Suprapubic skin (tissue), 4 donors: ENCODE results near the gene LCMT2. TPM values are rescaled to one million over a fixed set of nuclear protein-coding genes. Genes with fewer than 3 reads are reported as not detected.

Experiments used
- DNase-seq, 2 donors: peaks; one replicate each; pipeline ENCODE4 v3.0.0-alpha.2; 2019; ENCODE audit warnings: low spot score in 2 of 2
- H3K27ac ChIP-seq: fragments of 200-600 bp; sonication (generic); one replicate; pipeline ENCODE4 v1.5.1; 2019
- H3K27me3 ChIP-seq: fragments of 200-600 bp; sonication (generic); one replicate; pipeline ENCODE4 v1.5.1; 2019
- H3K36me3 ChIP-seq: fragments of 200-600 bp; sonication (generic); one replicate; pipeline ENCODE4 v1.5.1; 2019
- H3K4me1 ChIP-seq: fragments of 200-600 bp; sonication (generic); one replicate; pipeline ENCODE4 v1.5.1; 2019
- H3K4me3 ChIP-seq: fragments of 200-600 bp; sonication (generic); one replicate; pipeline ENCODE4 v1.5.1; 2019; ENCODE audit warnings: mild to moderate bottlenecking
- H3K9me3 ChIP-seq: fragments of 200-600 bp; sonication (generic); one replicate; pipeline ENCODE4 v1.5.1; 2019
- CTCF ChIP-seq, 2 donors: fragments of 200-600 bp in 1 of 2; fragments of 450-650 bp in 1 of 2; sonication (generic) in 1 of 2; IDR thresholded peaks; one replicate each; pipeline ENCODE4 v1.5.1; 2016 to 2019; ENCODE audit warnings: antibody characterized with exemption in 2 of 2, mild to moderate bottlenecking in 1 of 2, moderate library complexity in 1 of 2
- EP300 ChIP-seq: sonication (generic); formaldehyde crosslinking; IDR thresholded peaks from one replicate; pipeline ENCODE4 v1.6.1; 2017; ENCODE audit warnings: antibody characterized with exemption
- POLR2A ChIP-seq, 2 donors: fragments of 450-650 bp; IDR thresholded peaks; one replicate each; pipeline ENCODE4 v1.6.1; 2017; ENCODE audit warnings: antibody characterized with exemption in 2 of 2, mild to moderate bottlenecking in 2 of 2, moderate library complexity in 2 of 2
- POLR2AphosphoS5 ChIP-seq, 3 donors: sonication (generic); formaldehyde crosslinking; IDR thresholded peaks; one replicate each; pipeline ENCODE4 v1.6.1; 2017; ENCODE audit warnings: antibody characterized with exemption in 3 of 3
- WGBS: methylation state at CpG from one replicate; pipeline ENCODE4 v1.1.5; 2018; 5-methylcytosine and 5-hydroxymethylcytosine counted together
- total RNA-seq, 4 donors: library from RNA; depleted of rRNA; stranded (reverse); fragments of >200 nt; gene quantifications; one replicate each; pipeline ENCODE4 v1.1.0, GENCODE V29; 2016

LCMT2 gene
- total RNA-seq, 4 donors from 2014 or later = 3.2 to 5.7 (median 5.6) TPM

GRCh38 chr15:43281926-43282602 lies 48.3 kb downstream of the LCMT2 start:
- Histone ChIP-seq H3K4me3 (no peak overlapping the region), H3K27me3 (peaks cover 3% of the 10 kb centered on the region), H3K4me1 (peaks cover 4% of the 10 kb centered on the region), H3K36me3 (no peaks in the 10 kb centered on the region), H3K9me3 (no peaks in the 10 kb centered on the region), H3K27ac (no peak overlapping the region)
- no peak for TF ChIP-seq POLR2A (IDR thresholded peaks at IDR 0.05)
- TF ChIP-seq EP300 = no peak
- TF ChIP-seq CTCF (IDR thresholded peaks at IDR 0.05) = no peak
- TF ChIP-seq POLR2AphosphoS5 (IDR thresholded peaks at IDR 0.05) = no peak
- DNase-seq = no peak
- 91% methylated on average over 10 of the region's 12 CpGs for WGBS

- no peaks in the 10 kb centered on the region for H3K36me3 ChIP-seq
- H3K9me3 ChIP-seq = no peaks in the 10 kb centered on the region
- DNase-seq = no peak
- no peak overlapping the region for H3K4me3 ChIP-seq
- peaks cover 3% of the 10 kb centered on the region for H3K27me3 ChIP-seq
- H3K27ac ChIP-seq = no peak overlapping the region
- 81% methylated on average over 7 of the region's 7 CpGs for WGBS
- peaks cover 4% of the 10 kb centered on the region for H3K4me1 ChIP-seq
- TF ChIP-seq EP300 = no peak
- no peak for TF ChIP-seq CTCF (IDR thresholded peaks at IDR 0.05)
Observed at GRCh38 chr15:43280996-43281395, 49.4 kb downstream of the LCMT2 start.

GRCh38 chr15:43279496-43279895 lies 50.9 kb downstream of the LCMT2 start:
- Histone ChIP-seq H3K4me3 (no peak overlapping the region), H3K9me3 (no peaks in the 10 kb centered on the region), H3K36me3 (no peaks in the 10 kb centered on the region), H3K27ac (no peak overlapping the region), H3K27me3 (peaks cover 3% of the 10 kb centered on the region), H3K4me1 (peaks cover 5% of the 10 kb centered on the region)
- no peak for DNase-seq
- WGBS = 87% methylated on average over 6 of the region's 7 CpGs
- TF ChIP-seq EP300 (no peak), POLR2AphosphoS5 (IDR thresholded peaks at IDR 0.05) (no peak), POLR2A (IDR thresholded peaks at IDR 0.05) (no peak), CTCF (IDR thresholded peaks at IDR 0.05) (no peak)

GRCh38 chr15:43278869-43279268 lies 51.5 kb downstream of the LCMT2 start:
- no peak for TF ChIP-seq CTCF (IDR thresholded peaks at IDR 0.05)
- TF ChIP-seq POLR2AphosphoS5 (IDR thresholded peaks at IDR 0.05) = no peak
- TF ChIP-seq POLR2A (IDR thresholded peaks at IDR 0.05) = no peak
- no peak for TF ChIP-seq EP300
- Histone ChIP-seq H3K4me1 (peaks cover 3% of the 10 kb centered on the region), H3K4me3 (no peak overlapping the region), H3K36me3 (no peaks in the 10 kb centered on the region), H3K27me3 (peaks cover 9% of the 10 kb centered on the region), H3K27ac (no peak overlapping the region), H3K9me3 (no peaks in the 10 kb centered on the region)
- WGBS = 88% methylated on average over 11 of the region's 11 CpGs
- DNase-seq = no peak

- Histone ChIP-seq H3K4me1 (peaks cover 3% of the 10 kb centered on the region), H3K27ac (no peak overlapping the region), H3K36me3 (no peaks in the 10 kb centered on the region), H3K27me3 (peaks cover 15% of the 10 kb centered on the region), H3K9me3 (no peaks in the 10 kb centered on the region), H3K4me3 (no peak overlapping the region)
- no peak for DNase-seq
- no peak for TF ChIP-seq POLR2AphosphoS5 (IDR thresholded peaks at IDR 0.05)
- TF ChIP-seq POLR2A (IDR thresholded peaks at IDR 0.05) = no peak
- TF ChIP-seq EP300 = no peak
- no peak for TF ChIP-seq CTCF (IDR thresholded peaks at IDR 0.05)
- 36% methylated on average over 4 of the region's 4 CpGs for WGBS
Observed at GRCh38 chr15:43277901-43278300, 52.5 kb downstream of the LCMT2 start.
